Measurements from ENCODE around the gene GREB1. TPM values are rescaled to one million over a fixed set of nuclear protein-coding genes. Genes with fewer than 3 reads are reported as not detected.

GREB1 gene
- total RNA-seq, 4 donors from 2014 or later = 3.4 to 8.4 (median 4.7) TPM

DNA sequence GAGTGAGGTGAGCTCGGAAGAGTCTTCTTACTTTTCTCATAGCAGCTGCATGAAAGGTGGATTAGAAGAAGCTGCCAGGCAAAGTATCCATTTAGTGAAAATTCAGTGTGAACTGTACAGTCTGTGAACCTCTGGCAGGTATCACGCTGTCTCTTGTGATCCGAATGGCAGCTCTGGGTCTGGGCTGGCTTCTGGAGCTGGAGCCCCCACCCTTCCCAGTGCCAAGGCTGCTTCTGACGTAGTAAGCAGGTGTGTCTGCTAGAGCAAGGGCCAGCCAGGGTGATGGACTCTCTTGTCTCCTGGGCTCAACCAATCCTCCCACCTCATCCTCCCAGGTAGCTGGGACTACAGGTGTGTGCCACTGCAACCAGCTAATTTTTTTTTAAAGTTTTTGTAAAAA, 150.1 kb downstream of the GREB1 start:
- TF ChIP-seq, protein P1, sequence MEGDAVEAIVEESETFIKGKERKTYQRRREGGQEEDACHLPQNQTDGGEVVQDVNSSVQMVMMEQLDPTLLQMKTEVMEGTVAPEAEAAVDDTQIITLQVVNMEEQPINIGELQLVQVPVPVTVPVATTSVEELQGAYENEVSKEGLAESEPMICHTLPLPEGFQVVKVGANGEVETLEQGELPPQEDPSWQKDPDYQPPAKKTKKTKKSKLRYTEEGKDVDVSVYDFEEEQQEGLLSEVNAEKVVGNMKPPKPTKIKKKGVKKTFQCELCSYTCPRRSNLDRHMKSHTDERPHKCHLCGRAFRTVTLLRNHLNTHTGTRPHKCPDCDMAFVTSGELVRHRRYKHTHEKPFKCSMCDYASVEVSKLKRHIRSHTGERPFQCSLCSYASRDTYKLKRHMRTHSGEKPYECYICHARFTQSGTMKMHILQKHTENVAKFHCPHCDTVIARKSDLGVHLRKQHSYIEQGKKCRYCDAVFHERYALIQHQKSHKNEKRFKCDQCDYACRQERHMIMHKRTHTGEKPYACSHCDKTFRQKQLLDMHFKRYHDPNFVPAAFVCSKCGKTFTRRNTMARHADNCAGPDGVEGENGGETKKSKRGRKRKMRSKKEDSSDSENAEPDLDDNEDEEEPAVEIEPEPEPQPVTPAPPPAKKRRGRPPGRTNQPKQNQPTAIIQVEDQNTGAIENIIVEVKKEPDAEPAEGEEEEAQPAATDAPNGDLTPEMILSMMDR (IDR thresholded peaks at IDR 0.05; ENCODE audit: low read depth) = no peak

DNA sequence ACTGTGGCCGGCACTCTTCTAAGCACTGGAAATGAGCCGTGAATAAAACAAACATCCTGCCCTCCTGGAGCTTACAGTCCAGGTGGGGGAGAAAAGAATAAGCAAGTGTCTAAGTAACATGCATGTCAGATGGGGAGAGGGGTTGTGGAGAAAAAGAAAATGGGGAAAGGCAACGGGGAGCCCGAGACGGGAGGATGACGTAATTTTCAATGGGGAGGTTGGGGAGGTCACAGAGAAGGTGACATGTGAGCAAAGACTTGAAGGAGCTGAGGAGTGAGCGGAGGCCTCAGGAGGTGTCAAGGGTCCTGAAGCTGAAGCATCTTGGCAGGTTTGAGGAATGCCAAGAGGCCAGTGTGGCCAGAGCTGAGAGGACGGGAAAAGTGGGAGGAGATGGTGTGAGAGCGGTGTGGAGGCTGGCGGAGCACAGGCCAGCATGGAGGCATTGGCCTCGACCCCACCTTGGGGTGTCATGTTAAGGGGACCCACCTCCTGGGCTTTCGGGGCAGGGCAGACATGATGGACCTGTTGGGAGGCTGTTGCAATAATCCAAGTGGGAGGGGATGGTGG, 151.1 kb downstream of the GREB1 start:
- TF ChIP-seq, protein P1 (IDR thresholded peaks at IDR 0.05; ENCODE audit: low read depth) = no peak

DNA sequence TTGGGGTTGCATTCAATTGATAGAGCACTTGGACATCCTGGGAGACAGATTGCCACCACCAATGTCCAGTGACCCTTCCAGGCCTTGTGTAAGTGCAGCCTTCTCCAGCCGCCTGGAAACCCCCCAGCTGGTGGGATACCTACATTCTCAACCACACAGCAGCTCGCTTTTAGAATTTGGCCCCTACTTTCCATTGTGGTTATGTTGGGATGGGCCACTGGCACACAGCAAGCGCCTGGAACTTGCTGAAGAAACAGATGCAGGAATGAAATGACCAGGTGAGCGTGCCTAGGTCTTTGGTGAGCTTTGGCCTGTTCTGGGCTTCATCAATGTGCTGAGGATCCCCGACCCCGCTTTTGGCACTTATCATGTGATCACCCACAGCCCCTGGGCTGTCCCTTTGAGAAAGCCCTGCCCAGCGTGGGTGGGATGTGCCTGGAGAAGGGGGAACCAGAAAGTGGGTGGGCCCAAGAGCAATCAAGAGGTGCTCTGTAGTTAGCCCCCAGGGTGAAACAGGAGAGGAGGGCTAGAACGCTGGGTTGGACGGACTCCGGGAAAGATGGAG, 152.1 kb downstream of the GREB1 start:
- TF ChIP-seq, protein P1 (IDR thresholded peaks at IDR 0.05; ENCODE audit: low read depth) = no peak

DNA sequence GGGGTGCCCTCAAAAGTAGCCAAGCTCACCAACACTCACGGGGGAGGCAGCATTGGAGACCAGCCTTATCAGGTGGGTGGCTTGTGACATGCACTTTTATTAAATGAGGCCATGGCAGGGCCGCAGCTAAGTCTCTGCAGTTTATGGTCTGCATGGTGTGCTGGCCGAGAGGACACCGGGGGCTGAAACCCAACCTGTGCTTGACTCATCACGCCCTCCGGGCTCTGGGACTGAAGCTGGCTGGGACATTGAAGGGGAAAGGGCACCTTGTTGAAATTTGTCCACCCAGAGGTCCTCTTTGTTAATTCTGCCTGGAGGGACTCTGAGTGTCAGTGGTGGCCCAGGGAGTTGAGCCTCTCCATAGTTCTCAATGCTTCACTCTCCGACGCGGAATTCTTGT, 153.9 kb downstream of the GREB1 start:
- TF ChIP-seq, protein P1 (IDR thresholded peaks at IDR 0.05; ENCODE audit: low read depth) = no peak

DNA sequence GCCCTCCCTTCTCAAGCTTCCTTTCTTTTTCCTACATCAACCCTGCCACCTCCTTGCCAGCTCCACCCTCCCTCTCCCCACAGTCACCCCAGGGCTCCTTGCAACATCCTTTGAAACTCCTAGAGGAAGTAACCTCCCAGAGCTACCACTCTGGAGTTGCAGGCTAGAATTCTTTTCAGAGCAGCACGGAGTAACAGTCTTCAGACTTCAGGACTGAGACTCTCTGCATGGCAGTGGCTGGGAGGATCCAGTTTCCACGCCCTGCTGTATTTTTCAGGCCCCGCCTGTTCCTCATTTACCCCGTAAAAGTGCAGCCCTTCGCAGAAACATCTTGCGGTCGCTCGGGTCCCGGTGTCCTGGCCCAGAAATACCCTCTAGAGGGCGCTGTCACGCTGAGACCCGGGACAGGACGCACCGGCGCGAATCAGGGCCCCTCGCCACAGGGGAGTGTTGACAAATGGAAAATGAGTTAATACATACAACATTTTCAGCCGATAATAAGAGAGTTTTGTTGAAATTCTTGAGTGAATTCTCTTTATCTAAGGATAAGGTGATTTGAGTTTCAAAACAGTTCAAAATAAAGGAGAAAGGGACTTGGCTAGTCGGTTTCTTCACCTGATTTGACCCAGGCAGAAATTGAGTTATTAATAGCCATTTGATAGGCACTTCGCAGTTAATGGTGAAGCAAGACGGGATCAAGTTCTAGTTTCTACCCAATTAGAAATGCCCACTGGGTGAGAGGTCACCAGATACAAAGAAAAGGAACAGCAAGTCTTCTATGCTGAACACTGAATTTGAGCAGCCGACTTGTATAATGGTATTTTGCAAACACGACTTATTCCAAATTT, 154.6 kb downstream of the GREB1 start:
- TF ChIP-seq, protein P1 (IDR thresholded peaks at IDR 0.05; ENCODE audit: low read depth) = no peak

DNA sequence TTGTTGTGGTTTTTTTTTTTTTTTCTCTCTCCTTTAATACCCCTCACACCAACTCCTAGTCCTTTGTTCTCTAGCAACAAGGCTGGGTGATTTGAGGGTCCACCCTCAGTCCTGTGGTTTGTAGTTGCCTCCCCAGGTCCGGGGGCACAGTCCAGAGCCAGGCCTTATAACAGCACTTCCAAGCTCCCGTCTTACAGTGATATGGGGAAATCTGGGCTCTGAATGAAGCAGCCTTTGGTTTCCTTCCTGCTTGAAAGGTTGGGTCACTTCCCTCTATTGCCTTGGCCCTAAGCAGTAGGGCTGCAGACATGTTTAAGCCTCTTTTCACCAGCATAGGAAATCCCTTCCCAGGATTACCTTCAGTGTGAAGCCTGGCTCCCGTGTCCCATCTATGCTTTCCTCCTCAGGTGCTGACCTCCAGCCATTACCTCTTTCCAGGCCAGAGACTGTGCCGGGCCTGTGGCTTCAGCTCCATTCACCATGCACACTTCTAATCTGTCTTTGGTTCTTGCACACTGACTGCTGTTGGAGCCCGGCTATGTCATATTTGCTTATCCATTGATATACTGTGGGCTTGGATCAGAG, 157.3 kb downstream of the GREB1 start:
- TF ChIP-seq, protein P1 (IDR thresholded peaks at IDR 0.05; ENCODE audit: low read depth) = no peak

Small RNA genes lying within 50 kb of the gene (small RNA-seq; reads per million reads assigned to genes)
- gene MIR4429 (not detected), gene RN7SL674P (0.36 reads per million), gene RNA5SP84 (not detected), gene RNU2-13P (not detected)

Other genes with a start within 250 kb of the GREB1 start
- gene ROCK2, start 189.4 kb upstream of the GREB1 start, total RNA-seq = 100 to 1,000 TPM; 127 to 571 (median 186) TPM
- 10 to 100 TPM; 17.2 to 30.2 (median 22.9) TPM for gene E2F6, start 67.9 kb upstream of the GREB1 start, total RNA-seq
- gene NTSR2, start 136.2 kb downstream of the GREB1 start, total RNA-seq = 1 to 10 TPM in 2 of 4 donors, not detected in 2; 1.1 TPM
- 100 to 1,000 TPM in 2 of 4 donors, 10 to 100 TPM in 2; 47.6 to 293 (median 140) TPM for gene LPIN1, start 212.6 kb downstream of the GREB1 start, total RNA-seq